Right kidney (tissue), 1 donor: Measurements from ENCODE around the gene TMEM43.
A peak's percentile ranks its signal among the peaks of the same experiment; 100 is the strongest.

Source experiments
- DNase-seq: peaks from one replicate; pipeline ENCODE4 v3.0.0-alpha.2; 2016

The TMEM43 gene

DNA sequence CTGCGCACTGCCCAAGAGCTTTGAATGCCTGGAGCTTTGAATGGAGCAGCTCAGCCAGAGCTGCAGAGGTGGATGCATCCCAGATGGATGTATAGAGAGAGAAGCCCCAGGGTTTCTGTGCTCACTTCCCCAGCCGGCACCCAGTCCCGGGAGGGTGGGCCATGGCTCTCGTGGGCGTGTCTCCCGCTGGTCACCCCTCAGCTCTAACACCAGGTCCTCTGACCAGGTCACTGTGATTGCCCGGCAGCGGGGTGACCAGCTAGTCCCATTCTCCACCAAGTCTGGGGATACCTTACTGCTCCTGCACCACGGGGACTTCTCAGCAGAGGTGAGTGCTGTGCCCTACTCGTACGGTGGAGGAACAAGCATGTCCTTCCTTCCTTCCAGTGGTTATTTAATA, 10.7 kb downstream of the TMEM43 start:
- no peak for DNase-seq

DNA sequence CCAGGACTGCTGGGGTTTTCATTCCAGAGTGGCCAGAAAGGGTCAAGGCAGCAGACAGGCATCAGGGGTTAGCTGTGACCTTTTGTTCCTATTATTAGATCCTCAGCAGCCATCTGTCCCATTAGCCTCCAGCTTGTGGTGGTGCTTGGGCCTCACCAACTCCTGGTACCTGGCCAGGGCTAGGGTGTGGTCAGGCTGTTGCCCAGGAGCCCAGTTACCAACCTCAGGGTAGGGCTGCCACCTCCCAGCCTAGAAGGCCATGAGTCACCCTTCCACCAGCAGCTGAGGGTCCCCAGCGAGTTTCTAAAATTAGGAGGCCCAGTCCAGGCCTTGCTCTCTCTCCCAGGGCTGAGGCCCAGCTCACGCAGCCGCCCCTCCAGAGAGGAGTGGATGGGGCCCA, 12.2 kb downstream of the TMEM43 start:
- no peak for DNase-seq

DNA sequence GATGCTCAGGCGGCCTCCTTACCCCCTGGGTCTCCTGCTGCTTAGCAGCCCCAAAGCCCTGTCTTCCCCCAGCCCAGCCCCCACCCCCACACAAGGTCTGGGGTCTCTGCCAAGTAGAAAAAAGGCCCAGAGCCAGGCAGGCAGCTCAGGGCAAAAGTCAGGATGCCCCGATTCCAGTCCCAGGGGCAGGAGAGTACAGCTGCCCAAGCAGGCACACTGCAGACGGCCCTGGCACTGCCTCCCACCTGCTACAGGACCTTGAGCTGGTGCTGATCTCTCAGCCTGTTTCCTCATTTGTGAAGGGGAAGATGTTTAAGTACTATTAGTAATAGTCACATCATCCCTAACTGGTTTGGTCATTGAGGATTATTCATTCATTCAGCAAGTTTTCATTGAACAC, 12.6 kb downstream of the TMEM43 start:
- DNase-seq = no peak

DNA sequence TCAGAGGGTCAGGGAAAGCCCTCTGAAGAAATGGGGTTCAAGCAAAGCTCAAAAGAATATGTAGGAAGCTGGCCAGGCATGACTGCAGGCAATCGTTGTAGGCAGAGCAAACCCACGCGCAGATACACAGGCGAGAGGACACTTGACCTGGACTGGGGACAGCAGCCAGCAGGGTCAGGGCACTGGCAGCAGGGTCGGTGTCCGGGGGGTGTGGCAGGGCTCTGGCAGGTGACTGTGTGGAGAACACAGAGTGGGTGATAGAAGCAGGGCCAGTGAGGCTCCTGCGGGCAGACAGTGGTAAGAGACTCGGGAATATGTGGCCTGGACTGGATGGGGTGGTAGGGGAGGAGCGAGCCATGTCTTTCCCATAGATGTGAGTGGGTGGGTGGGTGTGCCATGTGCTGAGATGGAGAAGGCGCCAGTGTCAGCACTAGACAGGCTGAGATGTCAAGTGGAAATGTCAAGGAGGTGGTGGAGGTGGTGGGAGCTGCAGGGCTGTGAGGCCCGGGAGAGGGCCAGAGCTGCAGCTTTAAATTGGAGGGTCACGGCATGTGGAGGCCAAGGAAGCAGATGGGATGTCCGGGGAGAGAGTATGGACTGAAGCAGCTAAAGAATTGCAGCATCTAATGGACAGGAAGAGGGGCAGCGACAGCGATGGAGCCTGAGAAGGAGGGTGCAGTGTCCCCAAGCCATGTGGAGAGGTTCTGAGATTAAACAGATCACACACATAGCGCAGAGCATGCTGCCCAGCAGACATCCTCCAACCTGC, 13.4 kb downstream of the TMEM43 start:
- no peak for DNase-seq

DNA sequence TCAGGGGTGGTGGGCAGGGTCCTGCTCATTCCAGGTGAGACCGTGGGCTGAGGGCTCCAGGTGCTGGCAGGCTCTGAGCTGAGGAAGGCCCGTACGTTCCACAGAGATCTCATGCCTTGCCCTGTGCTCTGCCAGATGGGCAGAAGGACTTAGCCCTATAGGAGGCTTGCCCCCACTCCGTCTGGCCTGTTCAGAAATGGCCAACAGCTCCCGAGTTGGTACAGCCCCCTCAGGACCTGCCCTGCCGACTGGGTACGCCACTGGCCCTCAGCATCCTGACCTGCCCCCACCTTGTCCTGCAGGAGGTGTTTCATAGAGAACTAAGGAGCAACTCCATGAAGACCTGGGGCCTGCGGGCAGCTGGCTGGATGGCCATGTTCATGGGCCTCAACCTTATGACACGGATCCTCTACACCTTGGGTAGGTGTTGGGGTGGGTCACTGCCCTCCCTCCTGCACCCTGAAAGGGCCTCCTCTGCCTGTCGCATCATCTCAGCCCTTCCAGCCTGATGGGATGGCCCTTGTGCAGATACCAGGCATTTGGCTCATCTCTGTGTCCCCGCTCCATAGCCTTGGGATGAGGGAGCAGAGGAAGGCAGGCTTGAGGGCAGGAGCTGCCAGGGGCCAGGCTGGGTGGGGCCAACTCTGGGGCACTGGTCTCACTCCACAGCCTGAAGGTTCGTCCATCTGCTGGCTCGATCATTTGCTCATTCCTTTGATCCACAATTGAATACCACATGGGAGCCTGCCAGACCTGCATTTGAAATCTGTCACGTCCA, 14.2 kb downstream of the TMEM43 start:
- DNase-seq = no peak

DNA sequence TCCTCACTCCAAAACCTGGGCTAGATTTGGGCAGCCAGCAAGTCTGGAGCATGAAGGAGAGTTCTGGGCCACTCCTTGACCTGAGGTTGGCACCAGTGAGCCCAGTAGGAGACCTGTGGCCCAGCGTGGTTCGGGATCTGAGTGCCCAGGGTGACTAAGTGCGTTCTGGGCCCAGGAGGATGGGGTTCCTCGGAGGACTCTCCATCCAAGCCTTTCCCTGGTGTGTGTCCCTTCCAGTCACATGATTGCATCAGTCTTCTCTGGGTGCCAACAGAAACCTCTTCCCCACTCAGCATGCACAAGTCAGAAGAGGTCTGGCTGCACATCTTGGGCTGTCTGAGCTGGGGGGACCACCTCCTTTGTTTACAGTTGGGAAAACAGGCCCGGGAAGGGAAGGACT, 14.9 kb downstream of the TMEM43 start:
- no peak for DNase-seq

DNA sequence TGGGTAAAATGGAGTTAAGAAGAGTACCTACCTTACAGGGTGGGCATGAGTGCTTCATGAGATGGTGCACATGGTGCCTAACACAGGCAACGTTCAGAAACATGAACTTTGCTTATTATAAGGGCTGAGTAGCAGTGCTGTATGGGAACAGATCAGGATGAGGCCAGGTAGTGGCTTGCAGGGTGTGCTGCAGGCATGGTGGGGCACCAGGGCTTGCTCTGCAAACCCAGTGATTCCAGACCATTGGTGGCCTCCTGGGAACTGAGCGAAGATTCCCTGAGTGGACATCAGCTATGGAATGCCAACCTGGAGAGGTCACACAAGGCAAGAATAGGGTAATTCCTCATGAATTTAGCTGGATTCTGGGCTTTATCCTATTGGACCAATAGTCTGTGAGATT, 15.8 kb downstream of the TMEM43 start:
- DNase-seq = no peak

DNA sequence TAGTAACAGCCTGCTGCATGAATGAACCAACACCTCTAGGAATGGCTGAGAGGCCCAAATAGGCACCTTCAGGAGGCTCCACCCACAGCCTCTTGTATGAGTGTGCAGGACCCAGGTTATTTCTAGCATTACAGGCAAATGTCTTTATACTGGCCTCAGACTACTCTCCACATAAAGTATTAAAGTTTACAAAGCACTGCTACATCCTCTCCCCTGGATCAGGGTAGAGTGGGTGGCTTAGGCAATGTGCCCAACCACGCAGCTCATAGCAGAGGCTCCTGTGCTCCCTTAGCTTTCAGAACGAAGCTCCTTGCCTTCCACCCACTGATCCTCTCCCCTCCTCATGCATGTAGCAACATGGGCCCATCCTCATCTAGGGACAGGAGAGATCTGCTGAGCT, 16.3 kb downstream of the TMEM43 start:
- DNase-seq = no peak

DNA sequence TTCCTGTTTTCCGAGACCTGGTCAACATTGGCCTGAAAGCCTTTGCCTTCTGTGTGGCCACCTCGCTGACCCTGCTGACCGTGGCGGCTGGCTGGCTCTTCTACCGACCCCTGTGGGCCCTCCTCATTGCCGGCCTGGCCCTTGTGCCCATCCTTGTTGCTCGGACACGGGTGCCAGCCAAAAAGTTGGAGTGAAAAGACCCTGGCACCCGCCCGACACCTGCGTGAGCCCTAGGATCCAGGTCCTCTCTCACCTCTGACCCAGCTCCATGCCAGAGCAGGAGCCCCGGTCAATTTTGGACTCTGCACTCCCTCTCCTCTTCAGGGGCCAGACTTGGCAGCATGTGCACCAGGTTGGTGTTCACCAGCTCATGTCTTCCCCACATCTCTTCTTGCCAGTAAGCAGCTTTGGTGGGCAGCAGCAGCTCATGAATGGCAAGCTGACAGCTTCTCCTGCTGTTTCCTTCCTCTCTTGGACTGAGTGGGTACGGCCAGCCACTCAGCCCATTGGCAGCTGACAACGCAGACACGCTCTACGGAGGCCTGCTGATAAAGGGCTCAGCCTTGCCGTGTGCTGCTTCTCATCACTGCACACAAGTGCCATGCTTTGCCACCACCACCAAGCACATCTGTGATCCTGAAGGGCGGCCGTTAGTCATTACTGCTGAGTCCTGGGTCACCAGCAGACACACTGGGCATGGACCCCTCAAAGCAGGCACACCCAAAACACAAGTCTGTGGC, 16.9 kb downstream of the TMEM43 start:
- DNase-seq = no peak

DNA sequence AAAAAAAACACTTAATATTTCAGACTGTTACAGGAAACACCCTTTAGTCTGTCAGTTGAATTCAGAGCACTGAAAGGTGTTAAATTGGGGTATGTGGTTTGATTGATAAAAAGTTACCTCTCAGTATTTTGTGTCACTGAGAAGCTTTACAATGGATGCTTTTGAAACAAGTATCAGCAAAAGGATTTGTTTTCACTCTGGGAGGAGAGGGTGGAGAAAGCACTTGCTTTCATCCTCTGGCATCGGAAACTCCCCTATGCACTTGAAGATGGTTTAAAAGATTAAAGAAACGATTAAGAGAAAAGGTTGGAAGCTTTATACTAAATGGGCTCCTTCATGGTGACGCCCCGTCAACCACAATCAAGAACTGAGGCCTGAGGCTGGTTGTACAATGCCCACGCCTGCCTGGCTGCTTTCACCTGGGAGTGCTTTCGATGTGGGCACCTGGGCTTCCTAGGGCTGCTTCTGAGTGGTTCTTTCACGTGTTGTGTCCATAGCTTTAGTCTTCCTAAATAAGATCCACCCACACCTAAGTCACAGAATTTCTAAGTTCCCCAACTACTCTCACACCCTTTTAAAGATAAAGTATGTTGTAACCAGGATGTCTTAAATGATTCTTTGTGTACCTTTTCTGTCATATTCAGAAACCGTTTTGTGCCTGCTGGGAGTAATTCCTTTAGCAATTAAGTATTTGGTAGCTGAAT, 17.9 kb downstream of the TMEM43 start:
- no peak for DNase-seq

DNA sequence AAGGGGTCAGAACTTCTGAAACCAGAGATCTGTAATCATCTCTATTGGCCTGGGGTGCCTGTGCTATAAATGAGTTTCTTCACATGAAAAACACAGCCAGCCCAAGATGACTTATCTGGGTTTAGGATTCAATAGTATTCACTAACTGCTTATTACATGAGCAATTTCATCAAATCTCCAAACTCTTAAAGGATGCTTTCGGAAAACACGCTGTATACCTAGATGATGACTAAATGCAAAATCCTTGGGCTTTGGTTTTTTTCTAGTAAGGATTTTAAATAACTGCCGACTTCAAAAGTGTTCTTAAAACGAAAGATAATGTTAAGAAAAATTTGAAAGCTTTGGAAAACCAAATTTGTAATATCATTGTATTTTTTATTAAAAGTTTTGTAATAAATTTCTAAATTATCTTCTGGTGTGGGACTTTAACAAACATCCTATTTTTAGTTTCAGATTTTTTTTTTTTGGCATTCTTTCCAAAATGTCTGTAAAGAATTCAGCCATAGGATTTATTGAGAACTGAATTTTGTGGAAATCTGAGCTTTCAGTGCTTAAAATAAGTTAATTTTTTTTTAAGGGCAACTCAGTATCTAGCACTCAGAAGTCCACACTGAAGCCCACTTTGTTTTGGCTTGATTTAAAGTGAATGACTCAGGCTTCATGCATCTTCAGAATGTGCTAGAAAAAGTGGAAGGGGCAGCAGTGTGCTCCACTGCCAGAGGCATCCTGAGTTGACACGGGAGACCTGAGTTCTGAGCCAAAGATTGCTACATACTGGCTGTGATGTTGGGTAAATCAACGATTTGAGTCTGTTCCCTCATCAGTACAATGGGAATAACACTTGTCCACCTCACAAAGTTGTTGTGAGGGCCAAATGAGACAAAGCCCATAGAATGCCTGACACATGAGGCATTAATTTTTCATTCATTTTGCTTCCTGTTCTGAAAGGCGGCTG, 18.7 kb downstream of the TMEM43 start:
- DNase-seq = no peak

DNA sequence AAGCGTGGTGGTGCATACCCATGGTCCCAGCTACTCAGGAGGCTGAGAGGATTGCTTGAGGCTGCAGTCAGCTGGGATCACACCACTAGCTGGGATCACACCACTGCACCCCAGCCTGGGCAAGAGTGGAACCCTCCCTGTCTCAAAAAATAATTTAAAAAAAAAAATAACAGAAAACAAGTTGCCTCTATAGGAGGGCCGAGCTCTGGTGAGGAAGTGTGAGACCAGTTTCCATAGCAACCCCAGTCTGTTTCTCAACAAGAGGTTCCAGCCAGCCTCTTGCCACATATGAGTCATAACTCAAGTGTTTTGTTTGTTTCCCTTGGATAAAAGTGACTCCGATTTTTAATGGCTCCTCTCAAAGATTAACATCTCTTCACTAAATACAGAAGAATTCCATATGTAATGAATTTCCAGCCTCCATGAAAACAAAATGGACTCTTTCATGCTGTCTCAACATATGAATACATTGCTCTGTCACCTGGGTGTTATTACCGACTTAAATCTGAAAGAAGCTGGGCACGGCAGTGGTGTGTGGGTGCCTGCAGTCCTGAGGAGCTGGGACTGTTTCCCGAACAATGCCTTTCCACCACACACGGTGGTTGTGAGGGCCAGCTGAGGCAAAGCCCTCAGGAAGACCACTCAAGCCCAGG, 19.7 kb downstream of the TMEM43 start:
- peak; percentile 41 for DNase-seq

DNA sequence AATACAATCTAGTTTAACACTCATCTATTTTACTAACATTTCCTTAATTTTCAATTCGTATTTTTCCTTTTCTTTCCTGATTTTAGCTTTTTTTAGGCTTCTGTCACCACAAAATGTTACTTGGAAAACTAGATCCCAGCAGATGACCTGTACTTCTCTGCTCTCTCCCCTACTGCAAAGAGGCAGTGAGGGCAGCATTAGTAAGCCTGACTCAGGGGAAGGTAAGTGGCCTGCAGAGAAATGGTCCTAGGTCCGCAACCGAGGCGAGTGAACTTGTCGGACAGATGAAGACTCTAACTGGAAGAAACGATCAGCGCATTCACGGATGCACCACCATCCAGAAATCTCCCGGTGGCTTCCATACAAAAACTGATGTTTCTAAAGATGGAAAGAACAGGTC, 20.4 kb downstream of the TMEM43 start:
- DNase-seq = no peak

DNA sequence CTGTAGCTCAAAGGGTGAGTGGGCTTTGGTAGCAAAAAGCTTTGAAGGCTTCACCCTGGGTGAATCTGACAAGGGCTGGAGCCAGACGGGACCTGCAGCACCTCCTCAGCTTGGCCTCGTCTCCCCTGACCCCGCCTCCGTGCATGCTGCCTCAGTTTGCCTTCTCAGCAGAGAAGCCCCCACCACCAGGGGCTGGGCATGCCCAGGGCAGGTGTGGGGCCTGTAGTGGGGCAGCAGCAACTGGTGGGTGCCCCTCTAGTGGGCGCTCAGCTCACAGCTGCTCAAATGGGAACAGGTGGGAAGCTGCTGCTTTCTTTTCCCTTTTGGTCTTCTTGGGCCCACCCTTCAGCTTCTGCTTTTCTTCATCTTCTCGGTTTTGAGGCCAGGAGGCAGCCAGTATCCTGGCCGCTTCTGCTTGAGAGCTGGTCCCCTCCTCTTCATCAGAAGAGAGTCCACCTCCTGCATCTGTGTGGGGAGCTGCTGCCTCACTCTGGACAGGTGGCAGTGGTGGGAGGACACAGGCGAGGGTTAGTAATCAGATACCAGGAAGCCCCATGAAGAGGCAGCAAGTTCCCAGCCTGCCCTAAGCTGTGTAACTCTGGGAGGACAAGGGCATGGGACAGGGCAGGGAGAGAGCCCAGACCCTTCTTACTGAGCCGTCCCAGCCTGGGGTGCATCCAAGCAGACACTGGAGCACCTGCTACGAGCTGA, 21.0 kb downstream of the TMEM43 start:
- no peak for DNase-seq

DNA sequence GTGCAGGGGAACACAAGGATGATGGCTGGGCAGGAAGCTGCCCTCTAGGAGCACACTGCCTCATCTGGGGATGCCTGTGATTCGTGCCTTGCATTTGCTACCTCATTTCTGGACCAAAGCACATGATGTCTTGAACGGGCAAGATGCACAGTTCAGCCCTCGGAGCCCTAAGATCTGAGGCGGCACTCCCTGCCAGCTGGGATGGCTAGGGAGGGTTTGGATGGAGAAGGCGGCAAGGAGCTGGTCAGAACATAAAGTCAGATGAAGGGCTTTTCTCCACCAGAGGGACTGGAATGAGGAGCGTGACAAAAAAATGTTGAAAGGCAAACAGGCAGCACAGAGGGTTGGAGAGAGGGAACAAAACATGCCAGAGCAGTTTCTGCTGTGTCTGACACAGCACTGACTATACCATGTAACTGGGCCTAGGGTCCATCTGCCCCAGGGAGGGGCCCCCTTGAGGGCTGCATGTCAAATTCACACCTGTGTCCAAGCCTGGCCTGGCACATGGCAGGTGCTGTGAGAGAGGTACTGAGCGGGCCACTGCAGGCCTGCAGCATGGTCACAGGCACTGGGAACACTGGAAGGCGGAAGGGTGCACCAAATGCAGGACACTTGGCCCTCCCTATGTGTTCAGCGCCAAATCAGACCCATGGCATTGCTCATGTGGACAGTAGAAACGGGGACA, 21.7 kb downstream of the TMEM43 start:
- DNase-seq = no peak

DNA sequence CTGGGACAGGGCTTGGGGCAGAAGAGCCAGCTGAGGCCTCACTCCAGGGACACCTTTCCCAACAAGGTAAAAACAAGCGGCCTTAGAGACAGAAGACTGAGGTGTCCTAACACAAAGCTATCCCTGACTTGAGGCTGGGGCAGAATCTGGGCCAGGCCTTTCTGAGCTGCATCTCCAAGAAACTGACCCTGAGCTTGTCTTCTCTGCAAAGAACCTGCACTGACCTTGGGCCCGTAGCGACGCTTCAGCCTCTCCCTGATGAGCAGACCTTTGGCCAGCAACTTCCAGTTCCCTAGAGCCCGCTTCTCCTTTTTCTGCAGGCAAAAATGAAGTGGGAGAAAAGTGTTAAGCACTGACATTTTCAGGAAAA, 22.2 kb downstream of the TMEM43 start:
- DNase-seq = no peak

DNA sequence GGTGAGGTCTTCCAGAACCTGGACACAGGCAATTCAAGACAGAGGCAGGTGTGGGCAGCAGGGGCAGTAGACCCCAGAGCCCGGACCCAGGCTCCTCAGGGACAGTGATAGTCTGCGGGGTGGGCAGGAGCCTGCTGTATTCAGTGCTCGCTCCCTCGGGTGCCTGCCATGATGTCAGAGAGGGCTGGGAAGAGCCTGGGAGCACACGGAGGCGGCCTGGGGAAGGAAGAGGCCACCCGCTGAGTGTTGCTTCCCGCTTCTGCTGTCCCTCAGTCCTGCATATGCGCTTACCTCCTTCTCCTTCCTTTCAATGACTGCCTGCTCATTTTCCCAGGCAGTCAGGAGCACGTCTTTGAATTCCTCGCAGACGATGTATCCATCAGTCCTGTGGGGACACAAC, 22.8 kb downstream of the TMEM43 start:
- no peak for DNase-seq

DNA sequence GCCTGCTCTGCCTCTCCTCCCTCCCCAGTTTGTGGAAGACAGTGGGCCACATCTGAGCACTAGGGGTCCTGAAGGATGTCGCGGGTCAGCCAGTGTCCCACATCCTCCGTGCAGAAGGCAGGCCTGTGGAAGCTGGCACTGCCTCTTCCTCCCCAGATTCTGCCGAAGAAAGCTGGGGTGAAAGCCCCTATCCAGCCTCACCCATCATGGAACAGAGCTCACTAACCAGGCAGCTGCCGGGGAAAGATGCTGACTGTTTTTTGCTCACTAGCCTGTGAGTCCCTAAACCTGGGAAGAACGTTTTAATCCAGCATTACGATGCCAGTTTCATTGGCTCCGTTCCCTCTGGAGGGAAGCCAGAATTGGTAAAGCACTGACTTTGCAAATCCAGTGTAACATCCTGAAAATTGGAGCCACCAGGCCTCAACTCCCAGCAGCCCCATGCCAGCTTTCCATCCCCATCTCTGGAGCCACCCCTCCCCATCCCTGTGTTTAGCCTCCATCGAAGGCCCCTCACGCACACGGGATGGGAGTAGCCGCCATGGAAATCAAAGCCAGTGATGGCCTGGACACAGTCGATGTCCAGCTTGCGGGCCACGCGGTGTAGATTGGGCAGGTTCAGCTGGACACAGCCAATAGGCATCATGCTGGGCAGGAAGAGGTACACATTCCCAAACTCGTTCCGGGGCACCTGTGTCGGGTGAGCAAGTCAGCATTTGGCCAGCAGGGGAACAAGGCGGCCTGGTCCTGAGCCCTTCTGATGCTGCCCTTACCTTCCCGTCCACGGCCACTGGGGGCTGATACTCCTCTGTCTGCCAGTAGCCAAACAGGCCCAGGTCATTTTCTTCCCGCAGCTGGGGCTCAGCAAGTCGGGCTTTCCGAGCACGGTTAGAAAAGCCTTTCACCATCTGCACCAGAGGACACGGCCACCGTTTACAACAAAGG, 23.5 kb downstream of the TMEM43 start:
- no peak for DNase-seq

DNA sequence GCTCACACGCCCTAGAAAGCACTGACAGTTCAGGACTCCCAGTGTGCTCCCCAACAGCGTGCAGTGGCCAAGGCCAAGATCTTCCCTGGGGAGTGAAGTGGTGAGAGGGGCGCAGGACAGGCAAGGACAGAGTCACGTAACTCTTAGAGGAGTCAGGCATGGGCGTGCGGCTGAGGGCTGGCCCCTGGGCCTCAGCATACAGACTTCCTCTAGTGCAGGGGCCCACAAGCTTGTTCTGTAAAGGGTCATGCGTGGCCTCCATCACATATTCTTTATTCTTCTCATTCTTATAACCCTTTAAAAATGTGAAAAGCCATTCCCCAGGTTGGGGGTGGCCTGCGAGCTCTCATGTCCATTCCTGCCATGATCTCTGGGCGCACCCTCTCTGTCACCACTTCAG, 25.2 kb downstream of the TMEM43 start:
- no peak for DNase-seq
